ENCODE results near the gene ISM2.

- TF ChIP-seq CTCF (IDR thresholded peaks at IDR 0.05): no peak
- no peak for TF ChIP-seq POLR2AphosphoS5 (IDR thresholded peaks at IDR 0.05)
- no peak for TF ChIP-seq POLR2A (IDR thresholded peaks at IDR 0.05)
Observed at GRCh38 chr14:77475432-77476115, 23.0 kb downstream of the ISM2 start.

Data from sigmoid colon (tissue), 4 donors.